Measurements from ENCODE around the gene ZBTB9. TPM values are rescaled to one million over a fixed set of nuclear protein-coding genes. Genes with fewer than 3 reads are reported as not detected.

Gene ZBTB9
- total RNA-seq, 2 experiments from 2014 or later, result 5.5 to 5.7 TPM

DNA sequence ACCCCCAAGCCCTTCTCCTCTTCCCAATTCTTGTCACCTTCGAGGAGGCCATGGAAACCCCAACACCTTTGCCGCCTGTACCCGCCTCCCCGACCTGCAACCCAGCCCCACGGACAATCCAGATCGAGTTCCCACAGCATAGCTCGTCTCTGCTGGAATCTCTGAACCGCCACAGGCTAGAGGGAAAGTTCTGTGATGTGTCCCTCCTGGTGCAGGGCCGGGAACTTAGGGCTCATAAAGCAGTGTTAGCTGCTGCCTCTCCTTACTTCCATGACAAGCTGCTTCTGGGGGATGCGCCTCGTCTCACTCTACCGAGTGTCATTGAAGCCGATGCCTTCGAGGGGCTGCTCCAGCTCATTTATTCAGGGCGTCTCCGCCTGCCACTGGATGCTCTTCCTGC lies 675 bp downstream of the ZBTB9 start:
- no peaks in the 10 kb centered on the region for H3K27me3 Mint-ChIP-seq
- ChIA-PET CTCF (interaction anchor here (0.6 to 2.0 kb wide), 3 partner anchors 64 to 1188 kb away, joined by 4 to 11 read pairs (median 6); partner anchors contain the start of genes B3GALT4 and KIFC1), POLR2A (interaction anchor here (0.6 to 2.2 kb wide), 14 partner anchors 24 to 483 kb away, joined by 3 to 45 read pairs (median 8); partner anchors contain the start of genes BAK1, CUTA, ITPR3 and PHF1)
- DNase-seq, result peak in 1 of 14 experiments; percentile 27
- peak overlapping the region; percentile 92 for H3K4me3 Mint-ChIP-seq
- TF ChIP-seq, protein P1, sequence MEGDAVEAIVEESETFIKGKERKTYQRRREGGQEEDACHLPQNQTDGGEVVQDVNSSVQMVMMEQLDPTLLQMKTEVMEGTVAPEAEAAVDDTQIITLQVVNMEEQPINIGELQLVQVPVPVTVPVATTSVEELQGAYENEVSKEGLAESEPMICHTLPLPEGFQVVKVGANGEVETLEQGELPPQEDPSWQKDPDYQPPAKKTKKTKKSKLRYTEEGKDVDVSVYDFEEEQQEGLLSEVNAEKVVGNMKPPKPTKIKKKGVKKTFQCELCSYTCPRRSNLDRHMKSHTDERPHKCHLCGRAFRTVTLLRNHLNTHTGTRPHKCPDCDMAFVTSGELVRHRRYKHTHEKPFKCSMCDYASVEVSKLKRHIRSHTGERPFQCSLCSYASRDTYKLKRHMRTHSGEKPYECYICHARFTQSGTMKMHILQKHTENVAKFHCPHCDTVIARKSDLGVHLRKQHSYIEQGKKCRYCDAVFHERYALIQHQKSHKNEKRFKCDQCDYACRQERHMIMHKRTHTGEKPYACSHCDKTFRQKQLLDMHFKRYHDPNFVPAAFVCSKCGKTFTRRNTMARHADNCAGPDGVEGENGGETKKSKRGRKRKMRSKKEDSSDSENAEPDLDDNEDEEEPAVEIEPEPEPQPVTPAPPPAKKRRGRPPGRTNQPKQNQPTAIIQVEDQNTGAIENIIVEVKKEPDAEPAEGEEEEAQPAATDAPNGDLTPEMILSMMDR (IDR thresholded peaks at IDR 0.05), result no peak
- intact Hi-C loops (cut with DNase I, micrococcal nuclease), result loop anchor here (2.0 to 10.0 kb wide), 4 partner anchors 26 to 240 kb away; partner anchors contain the start of gene KIFC1 (in 1 of the 2)
- peak overlapping the region; percentile 87 for H3K27ac Mint-ChIP-seq
- Histone ChIP-seq H3K36me3 (ENCODE audit: insufficient read depth, low read length) (peaks cover 13% of the 10 kb centered on the region), H3K4me1 (ENCODE audit: insufficient read depth, low read length) (peaks cover 33% of the 10 kb centered on the region), H3K27ac (ENCODE audit: low read depth in 1 of 2, low read length in 2 of 2) (peak overlapping the region in 1 of 2 donors; percentile 49), H3K9me3 (ENCODE audit: control insufficient read depth in 1 of 2, insufficient read depth in 1 of 2, low read length in 2 of 2) (no peaks in the 10 kb centered on the region), H3K4me3 (ENCODE audit: low read length) (peak overlapping the region; percentile 89), H3K27me3 (ENCODE audit: control insufficient read depth in 1 of 2, insufficient read depth in 2 of 2, low read length in 2 of 2) (no peaks in the 10 kb centered on the region)
- peaks cover 41% of the 10 kb centered on the region for H3K4me1 Mint-ChIP-seq (ENCODE audit: low read depth)
- no peak for ATAC-seq (ENCODE audit: poor library complexity)
- H3K9me3 Mint-ChIP-seq, result no peaks in the 10 kb centered on the region
- H3K36me3 Mint-ChIP-seq (ENCODE audit: low read depth), result peaks cover 36% of the 10 kb centered on the region

- H3K27ac Mint-ChIP-seq, result no peak overlapping the region
- peaks cover 13% of the 10 kb centered on the region for H3K36me3 ChIP-seq (ENCODE audit: insufficient read depth, low read length)
- no peaks in the 10 kb centered on the region for H3K27me3 ChIP-seq (ENCODE audit: control insufficient read depth in 1 of 2, insufficient read depth in 2 of 2, low read length in 2 of 2)
- CTCF ChIA-PET, result no interaction called here
- DNase-seq (peak in 1 of 14 experiments; percentile 25), ATAC-seq (ENCODE audit: poor library complexity) (no peak)
- no peaks in the 10 kb centered on the region for H3K9me3 Mint-ChIP-seq
- H3K36me3 Mint-ChIP-seq (ENCODE audit: low read depth), result peaks cover 32% of the 10 kb centered on the region
- H3K4me1 ChIP-seq (ENCODE audit: insufficient read depth, low read length), result peaks cover 33% of the 10 kb centered on the region
- no peaks in the 10 kb centered on the region for H3K27me3 Mint-ChIP-seq
- no peak overlapping the region for H3K4me3 ChIP-seq (ENCODE audit: low read length)
- POLR2A ChIA-PET, result interaction anchor here (1.1 kb wide), 1 partner anchor 115 kb away, joined by 3 read pairs; no protein-coding TSS in a partner anchor
- H3K9me3 ChIP-seq (ENCODE audit: control insufficient read depth in 1 of 2, insufficient read depth in 1 of 2, low read length in 2 of 2), result no peaks in the 10 kb centered on the region
- TF ChIP-seq, protein P1 (IDR thresholded peaks at IDR 0.05), result no peak
- H3K4me3 Mint-ChIP-seq, result peak overlapping the region; percentile 60
- intact Hi-C loops (cut with DNase I, micrococcal nuclease), result loop anchor here in 1 of 2 experiments (10.0 kb wide), 1 partner anchor 239 kb away; no protein-coding TSS in a partner anchor
- H3K4me1 Mint-ChIP-seq (ENCODE audit: low read depth), result peaks cover 36% of the 10 kb centered on the region
- H3K27ac ChIP-seq (ENCODE audit: low read depth in 1 of 2, low read length in 2 of 2), result no peak overlapping the region
Measured at GRCh38 chr6:33456156-33456555, 1.8 kb downstream of the ZBTB9 start.

DNA sequence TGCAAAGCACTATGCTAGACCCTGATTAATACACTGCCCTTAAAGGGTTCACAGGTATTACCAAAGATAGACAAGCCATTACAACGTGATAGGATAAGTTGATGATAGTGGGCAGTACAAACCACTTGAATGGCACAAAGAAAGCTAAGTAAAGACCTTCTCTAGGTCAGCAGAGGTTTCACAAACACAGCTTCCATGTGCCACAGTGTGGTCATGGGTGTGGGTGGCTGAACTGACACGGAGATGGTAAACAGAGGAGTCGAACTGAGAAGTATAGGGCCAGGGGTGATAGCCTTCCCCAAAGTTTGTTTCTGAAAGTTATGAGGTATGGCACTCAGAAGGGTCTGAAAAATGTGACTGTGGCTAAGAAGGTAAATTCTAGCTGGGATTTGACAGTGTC lies 4.3 kb downstream of the ZBTB9 start:
- Mint-ChIP-seq H3K9me3 (no peaks in the 10 kb centered on the region), H3K4me1 (ENCODE audit: low read depth) (peaks cover 27% of the 10 kb centered on the region), H3K27me3 (no peaks in the 10 kb centered on the region), H3K36me3 (ENCODE audit: low read depth) (peaks cover 29% of the 10 kb centered on the region), H3K4me3 (peak overlapping the region; percentile 11), H3K27ac (no peak overlapping the region)
- H3K4me1 ChIP-seq (ENCODE audit: insufficient read depth, low read length), result peaks cover 21% of the 10 kb centered on the region
- ATAC-seq (ENCODE audit: poor library complexity) (no peak), DNase-seq (no peak)
- H3K36me3 ChIP-seq (ENCODE audit: insufficient read depth, low read length), result peaks cover 9% of the 10 kb centered on the region
- TF ChIP-seq, protein P1 (IDR thresholded peaks at IDR 0.05), result no peak
- ChIA-PET CTCF (no interaction called here), POLR2A (no interaction called here)
- intact Hi-C loops (cut with DNase I, micrococcal nuclease), result loop anchor here in 1 of 2 experiments (10.0 kb wide), 1 partner anchor 236 kb away; no protein-coding TSS in a partner anchor
- no peaks in the 10 kb centered on the region for H3K27me3 ChIP-seq (ENCODE audit: control insufficient read depth in 1 of 2, insufficient read depth in 2 of 2, low read length in 2 of 2)
- no peak overlapping the region for H3K27ac ChIP-seq (ENCODE audit: low read depth in 1 of 2, low read length in 2 of 2)
- no peaks in the 10 kb centered on the region for H3K9me3 ChIP-seq (ENCODE audit: control insufficient read depth in 1 of 2, insufficient read depth in 1 of 2, low read length in 2 of 2)
- H3K4me3 ChIP-seq (ENCODE audit: low read length), result no peak overlapping the region
